NK-92 treated with Interleukin-12 subunit alpha and Interleukin-12 subunit beta, amount 100 ng/mL, for 24 hours (cell line): ENCODE data around the gene FOSL2.

Experiments used
- DNase-seq: peaks from one replicate; lab custom pipeline; 2025; lab: John Stamatoyannopoulos, UW

FOSL2 gene

GRCh38 chr2:28392297-28393113 is at the start of gene FOSL2:
FOSL2 (plus strand) TSS chr2:28392858; CDS start chr2:28393721, 863 bp downstream.
- peak; percentile 91 for DNase-seq

GRCh38 chr2:28343184-28343942 is 49.3 kb upstream of the FOSL2 start:
- no peak for DNase-seq

- no peak for DNase-seq
These were observed 48.5 kb upstream of the FOSL2 start for GRCh38 chr2:28343971-28344715.

GRCh38 chr2:28344756-28345373 is 47.8 kb upstream of the FOSL2 start:
- DNase-seq: no peak

- DNase-seq: no peak
These were observed 47.0 kb upstream of the FOSL2 start for GRCh38 chr2:28345619-28346018.

GRCh38 chr2:28346587-28346986 is 46.1 kb upstream of the FOSL2 start:
- no peak for DNase-seq

GRCh38 chr2:28347193-28347592 is 45.5 kb upstream of the FOSL2 start:
- DNase-seq: no peak

- DNase-seq: no peak
These were observed 45.1 kb upstream of the FOSL2 start for GRCh38 chr2:28347596-28347995.

- DNase-seq: no peak
These were observed 44.5 kb upstream of the FOSL2 start for GRCh38 chr2:28348149-28348567.

- DNase-seq: no peak
These were observed 43.7 kb upstream of the FOSL2 start for GRCh38 chr2:28348921-28349320.

GRCh38 chr2:28349546-28350165 is 43.0 kb upstream of the FOSL2 start:
- DNase-seq: no peak

- DNase-seq: no peak
These were observed 42.5 kb upstream of the FOSL2 start for GRCh38 chr2:28350196-28350595.

- DNase-seq: no peak
These were observed 41.8 kb upstream of the FOSL2 start for GRCh38 chr2:28350791-28351285.

- no peak for DNase-seq
These were observed 41.0 kb upstream of the FOSL2 start for GRCh38 chr2:28351621-28352020.

- no peak for DNase-seq
These were observed 40.6 kb upstream of the FOSL2 start for GRCh38 chr2:28352104-28352503.

GRCh38 chr2:28352610-28353195 is 40.0 kb upstream of the FOSL2 start:
- no peak for DNase-seq

GRCh38 chr2:28354920-28355520 is 37.6 kb upstream of the FOSL2 start:
- no peak for DNase-seq

GRCh38 chr2:28355521-28356094 is 37.0 kb upstream of the FOSL2 start:
- DNase-seq: no peak

GRCh38 chr2:28356095-28356911 is 36.4 kb upstream of the FOSL2 start:
- no peak for DNase-seq
